Measurements from ENCODE around the gene HSPA2. TPM values are rescaled to one million over a fixed set of nuclear protein-coding genes. Genes with fewer than 3 reads are reported as not detected.
"Not testable (repeated sequence)": the region's sequence is repeated elsewhere in the genome, so short reads cannot be mapped to it uniquely, and the experiment has no call there.

HSPA2 gene
- total RNA-seq, 1 donor from 2014 or later = 4.7 TPM

DNA sequence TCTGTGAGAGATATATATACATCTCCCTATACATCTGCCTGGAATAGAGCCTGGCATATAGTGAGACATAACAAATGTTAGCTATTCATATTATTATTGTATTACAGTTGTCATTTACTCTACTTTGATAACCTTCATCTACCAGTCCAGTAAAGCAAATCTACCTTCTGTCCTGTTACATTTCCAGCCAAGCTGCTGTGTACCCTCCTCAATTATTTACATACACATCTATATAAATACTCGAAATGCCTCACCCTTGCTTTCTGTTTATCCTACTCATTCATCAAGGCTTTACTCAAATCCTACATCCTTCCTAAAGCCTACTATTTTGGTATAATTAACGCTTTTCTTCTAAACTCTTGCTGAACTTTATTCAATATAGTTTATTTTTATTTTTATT is 27.3 kb upstream of the HSPA2 start:
- no peak for DNase-seq (ENCODE audit: low read depth)

DNA sequence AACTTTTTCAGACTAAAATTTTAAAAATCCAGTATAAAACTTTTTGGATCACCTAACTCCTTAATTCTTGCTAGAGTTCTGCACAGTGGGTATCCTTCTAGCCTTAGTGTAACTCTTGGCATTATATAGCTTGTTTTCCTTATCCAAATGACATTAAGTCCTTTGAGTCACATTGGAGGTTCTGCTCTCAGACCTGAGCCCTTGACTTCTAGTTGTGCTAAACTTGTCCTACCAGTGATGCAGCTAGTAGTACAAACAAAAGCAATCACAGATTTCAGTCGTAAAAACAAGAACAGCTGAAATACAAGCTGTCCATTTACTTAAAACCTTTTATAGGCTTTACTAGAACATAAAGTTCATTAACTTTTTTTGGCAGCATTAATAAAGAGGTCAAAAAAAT is 25.5 kb upstream of the HSPA2 start:
- no peak for DNase-seq (ENCODE audit: low read depth)

DNA sequence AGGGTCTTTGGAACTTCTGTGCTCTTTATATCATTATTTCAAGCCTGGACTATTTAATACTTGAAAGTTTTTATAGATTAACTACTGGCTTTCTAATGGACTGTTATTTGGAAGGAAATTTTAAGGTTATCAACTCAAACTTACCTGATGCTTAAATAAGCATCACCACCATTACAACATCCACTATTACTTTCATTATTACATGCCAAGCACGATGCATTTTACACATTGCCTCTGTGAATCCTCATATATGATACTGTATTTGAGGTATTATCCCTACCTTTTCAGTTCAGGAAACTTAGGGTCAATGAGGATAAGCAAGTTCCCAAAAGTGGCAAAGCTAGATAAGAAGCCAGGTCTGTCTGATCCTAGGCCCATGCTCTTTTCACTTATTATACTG is 23.6 kb upstream of the HSPA2 start:
- no peak for DNase-seq (ENCODE audit: low read depth)

DNA sequence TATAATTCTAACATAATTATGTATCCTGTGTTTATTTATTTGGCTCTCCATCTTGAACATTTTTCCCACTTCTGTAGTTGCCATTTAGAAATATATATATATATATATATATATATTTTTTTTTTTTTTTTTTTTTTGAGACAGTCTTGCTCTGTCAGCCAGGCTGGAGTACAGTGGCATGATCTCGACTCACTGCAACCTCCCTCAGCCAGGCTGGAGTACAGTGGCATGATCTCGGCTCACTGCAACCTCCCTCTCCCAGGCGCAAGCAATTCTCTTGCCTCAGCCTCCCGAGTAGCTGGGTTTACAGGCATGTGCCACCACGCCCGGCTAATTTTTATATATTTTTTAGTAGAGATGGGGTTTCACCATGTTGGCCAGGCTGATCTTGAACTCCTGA is 22.9 kb upstream of the HSPA2 start:
- not testable (repeated sequence) for DNase-seq (ENCODE audit: low read depth)

DNA sequence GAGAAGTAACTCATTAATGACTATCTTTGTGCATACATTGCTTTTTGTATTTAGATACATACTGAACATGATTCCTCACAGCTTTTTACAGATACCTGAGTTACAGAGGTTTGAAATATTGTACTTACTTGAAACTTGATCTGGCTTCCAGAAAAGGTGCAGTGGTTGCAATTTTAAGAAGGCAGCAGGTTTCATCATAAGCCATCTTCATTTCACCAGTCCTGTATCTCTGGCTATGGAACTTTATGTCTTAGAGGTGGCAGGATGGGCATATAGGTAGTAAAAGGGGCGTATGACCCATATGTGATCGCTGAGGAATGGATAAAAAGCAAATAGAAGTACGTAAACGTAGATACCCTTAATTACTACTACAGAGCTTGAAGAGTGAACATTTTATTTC is 22.3 kb upstream of the HSPA2 start:
- no peak for DNase-seq (ENCODE audit: low read depth)

DNA sequence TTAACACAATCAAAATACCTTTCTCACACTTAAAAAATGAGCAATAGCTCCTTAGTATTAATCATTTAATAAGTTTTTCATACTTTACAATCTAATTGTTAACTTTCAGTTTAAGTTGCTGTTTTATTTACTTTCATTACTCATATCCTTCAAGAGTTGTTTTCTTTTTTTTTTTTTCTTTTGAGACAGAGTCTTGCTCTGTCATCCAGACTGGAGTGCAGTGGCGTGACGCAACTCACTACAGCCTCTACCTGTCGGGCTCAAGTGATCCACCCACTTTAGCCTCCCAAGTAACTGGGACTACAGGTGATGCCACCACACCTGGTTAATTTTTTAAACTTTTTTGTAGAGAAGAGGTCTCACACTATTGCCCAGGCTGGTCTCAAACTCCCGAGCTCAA is 19.8 kb upstream of the HSPA2 start:
- DNase-seq (ENCODE audit: low read depth) = no peak

DNA sequence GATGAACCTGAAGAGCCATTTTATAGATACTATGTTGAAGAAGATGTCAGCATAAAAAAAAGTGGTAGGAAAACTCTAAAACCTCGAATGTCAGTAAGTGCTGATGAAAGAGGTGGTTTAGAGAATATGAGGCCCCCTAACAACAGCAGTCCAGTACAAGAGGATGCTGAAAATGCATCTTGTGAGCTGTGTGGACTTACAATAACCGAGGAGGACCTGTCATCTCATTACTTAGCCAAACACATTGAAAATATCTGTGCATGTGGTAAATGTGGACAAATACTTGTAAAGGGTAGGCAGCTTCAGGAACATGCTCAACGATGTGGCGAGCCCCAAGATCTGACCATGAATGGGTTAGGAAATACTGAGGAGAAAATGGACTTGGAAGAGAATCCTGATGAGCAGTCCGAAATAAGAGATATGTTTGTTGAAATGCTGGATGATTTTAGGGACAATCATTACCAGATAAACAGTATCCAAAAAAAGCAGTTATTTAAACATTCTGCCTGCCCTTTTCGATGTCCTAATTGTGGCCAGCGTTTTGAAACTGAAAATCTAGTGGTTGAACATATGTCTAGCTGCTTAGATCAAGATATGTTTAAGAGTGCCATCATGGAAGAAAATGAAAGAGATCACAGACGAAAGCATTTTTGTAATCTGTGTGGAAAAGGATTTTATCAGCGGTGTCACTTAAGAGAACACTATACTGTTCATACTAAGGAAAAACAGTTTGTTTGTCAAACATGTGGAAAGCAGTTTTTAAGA is 17.8 kb upstream of the HSPA2 start:
- DNase-seq (ENCODE audit: low read depth) = no peak

DNA sequence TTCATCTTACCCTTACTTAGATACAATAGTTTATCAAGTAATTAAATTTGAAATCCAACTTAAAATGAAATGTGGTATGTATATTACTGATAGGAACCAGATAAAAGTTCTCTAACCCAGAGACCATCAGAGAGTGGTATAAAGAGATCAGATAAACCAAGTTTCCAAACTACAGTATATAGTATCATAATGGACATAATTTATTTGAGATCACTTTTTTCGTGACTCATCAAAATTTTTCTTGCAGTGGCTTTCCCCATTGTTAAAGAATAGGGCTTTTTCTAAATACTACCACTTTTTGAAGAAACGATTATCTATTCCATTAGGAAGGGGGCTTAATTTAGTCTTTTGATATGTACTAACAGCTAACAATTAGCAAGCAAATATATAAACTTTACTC is 15.2 kb upstream of the HSPA2 start:
- no peak for DNase-seq (ENCODE audit: low read depth)

DNA sequence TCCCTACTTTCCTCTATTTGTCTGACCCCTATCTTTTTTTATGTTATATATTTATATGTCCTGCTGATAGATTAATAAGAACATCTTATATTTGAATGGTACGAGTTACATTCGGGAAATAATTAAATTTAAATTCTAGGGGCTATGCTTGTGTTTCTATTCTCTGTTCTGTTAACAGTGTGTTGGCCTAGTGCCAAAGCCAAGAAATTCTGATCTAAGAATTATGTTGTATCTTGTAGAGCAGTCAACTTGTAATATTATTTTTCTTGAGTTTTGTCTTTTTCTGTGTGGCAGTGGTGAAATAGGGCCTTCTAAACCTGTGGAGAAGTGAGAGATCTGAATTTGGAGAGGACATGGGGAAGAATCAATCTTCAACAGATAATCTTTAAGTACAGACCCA is 9.0 kb upstream of the HSPA2 start:
- DNase-seq (ENCODE audit: low read depth) = no peak

DNA sequence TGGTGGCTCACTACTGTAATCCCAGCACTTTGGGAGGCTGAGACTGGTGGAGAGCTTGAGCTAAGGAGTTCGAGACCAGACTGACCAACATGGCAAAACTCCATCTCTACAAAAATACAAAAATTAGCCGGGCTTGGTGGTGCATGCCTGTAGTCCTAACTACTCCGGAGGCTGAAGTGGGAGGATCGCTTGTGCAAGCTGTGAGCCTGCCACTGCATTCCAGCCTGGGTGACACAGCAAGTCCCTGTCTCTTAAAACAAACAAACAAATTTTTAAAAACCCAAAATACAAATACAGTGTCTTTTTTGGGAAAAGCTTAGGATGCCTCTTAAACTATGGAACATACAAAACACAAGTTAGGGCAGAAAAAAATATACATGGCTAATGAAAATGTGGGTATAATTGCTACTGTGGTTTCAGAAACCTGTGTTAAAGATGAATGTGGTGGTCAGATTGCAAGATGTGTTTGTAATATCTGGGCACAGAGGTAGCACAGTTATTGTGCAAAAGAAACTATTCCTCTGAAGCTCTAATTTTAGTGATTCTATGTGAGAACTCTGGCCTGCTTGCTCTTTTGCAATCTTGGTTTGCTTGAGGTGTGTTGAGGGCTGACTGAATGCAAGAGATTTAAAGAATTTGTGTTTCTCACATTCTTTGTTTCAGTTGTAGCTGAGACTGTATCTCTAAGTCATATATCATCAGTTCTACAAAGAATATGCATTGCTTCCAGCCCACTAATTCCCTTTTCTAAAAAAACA is 3.9 kb upstream of the HSPA2 start:
- DNase-seq (ENCODE audit: low read depth) = no peak

DNA sequence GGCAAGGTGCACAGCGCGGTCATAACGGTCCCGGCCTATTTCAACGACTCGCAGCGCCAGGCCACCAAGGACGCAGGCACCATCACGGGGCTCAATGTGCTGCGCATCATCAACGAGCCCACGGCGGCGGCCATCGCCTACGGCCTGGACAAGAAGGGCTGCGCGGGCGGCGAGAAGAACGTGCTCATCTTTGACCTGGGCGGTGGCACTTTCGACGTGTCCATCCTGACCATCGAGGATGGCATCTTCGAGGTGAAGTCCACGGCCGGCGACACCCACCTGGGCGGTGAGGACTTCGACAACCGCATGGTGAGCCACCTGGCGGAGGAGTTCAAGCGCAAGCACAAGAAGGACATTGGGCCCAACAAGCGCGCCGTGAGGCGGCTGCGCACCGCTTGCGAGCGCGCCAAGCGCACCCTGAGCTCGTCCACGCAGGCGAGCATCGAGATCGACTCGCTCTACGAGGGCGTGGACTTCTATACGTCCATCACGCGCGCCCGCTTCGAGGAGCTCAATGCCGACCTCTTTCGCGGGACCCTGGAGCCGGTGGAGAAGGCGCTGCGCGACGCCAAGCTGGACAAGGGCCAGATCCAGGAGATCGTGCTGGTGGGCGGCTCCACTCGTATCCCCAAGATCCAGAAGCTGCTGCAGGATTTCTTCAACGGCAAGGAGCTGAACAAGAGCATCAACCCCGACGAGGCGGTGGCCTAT is 875 bp downstream of the HSPA2 start:
- DNase-seq (ENCODE audit: low read depth) = no peak

DNA sequence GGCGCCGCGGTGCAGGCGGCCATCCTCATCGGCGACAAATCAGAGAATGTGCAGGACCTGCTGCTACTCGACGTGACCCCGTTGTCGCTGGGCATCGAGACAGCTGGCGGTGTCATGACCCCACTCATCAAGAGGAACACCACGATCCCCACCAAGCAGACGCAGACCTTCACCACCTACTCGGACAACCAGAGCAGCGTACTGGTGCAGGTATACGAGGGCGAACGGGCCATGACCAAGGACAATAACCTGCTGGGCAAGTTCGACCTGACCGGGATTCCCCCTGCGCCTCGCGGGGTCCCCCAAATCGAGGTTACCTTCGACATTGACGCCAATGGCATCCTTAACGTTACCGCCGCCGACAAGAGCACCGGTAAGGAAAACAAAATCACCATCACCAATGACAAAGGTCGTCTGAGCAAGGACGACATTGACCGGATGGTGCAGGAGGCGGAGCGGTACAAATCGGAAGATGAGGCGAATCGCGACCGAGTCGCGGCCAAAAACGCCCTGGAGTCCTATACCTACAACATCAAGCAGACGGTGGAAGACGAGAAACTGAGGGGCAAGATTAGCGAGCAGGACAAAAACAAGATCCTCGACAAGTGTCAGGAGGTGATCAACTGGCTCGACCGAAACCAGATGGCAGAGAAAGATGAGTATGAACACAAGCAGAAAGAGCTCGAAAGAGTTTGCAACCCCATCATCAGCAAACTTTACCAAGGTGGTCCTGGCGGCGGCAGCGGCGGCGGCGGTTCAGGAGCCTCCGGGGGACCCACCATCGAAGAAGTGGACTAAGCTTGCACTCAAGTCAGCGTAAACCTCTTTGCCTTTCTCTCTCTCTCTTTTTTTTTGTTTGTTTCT is 1.7 kb downstream of the HSPA2 start:
- no peak for DNase-seq (ENCODE audit: low read depth)

DNA sequence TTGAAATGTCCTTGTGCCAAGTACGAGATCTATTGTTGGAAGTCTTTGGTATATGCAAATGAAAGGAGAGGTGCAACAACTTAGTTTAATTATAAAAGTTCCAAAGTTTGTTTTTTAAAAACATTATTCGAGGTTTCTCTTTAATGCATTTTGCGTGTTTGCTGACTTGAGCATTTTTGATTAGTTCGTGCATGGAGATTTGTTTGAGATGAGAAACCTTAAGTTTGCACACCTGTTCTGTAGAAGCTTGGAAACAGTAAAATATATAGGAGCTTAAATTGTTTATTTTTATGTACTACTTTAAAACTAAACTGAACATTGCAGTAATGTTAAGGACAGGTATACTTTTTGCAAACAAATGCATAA is 2.3 kb downstream of the HSPA2 start:
- DNase-seq (ENCODE audit: low read depth) = no peak

DNA sequence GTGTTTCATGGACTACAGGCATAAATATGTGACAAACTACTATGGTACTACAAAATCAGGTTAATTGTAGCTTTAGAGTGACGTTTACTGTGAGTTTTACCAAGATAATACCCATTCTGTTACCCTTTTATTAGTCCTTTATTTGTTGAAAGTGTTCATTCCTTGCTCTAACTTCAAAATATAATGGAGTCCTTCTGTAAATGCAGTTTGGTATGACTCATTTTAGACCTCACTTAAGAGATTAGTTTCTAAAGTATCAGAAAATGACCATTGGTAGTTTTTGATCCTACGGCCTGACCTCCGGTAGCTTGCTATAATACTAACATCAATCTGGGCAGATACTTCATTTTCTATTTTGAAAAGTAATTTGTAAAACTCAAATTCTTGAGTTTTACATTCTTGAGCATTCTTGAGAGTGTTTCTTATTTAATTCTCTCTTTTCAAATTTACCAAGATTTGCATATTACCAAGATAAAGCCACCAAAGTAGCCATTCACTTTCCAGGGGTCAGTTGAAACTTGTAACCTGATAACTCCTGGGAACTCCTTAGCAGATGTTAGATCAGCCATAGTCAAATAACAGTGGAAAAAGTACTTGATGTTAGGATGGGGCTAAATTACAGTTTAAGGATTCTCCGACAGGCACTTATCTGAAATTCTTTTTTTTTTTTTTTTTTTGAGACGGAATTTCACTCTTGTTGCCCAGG is 4.2 kb downstream of the HSPA2 start:
- DNase-seq (ENCODE audit: low read depth) = no peak

DNA sequence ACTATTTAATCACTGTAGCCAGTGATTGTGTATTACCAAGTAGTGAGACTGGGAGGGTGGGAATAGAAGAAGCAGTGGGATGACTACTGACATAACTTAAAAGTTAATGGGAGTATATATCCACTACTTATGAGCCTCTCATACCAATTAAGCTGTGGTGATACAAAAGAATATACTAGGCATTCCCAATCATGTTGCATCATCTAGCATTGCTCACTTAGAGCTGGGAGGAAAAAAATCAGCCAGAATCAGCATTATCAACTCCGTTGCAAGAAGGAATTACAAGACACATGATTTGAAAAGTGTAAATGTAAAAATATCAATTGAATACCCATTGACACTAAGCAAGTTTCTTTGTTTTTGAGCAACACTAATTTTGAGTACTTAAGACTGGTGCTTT is 8.5 kb downstream of the HSPA2 start:
- no peak for DNase-seq (ENCODE audit: low read depth)

DNA sequence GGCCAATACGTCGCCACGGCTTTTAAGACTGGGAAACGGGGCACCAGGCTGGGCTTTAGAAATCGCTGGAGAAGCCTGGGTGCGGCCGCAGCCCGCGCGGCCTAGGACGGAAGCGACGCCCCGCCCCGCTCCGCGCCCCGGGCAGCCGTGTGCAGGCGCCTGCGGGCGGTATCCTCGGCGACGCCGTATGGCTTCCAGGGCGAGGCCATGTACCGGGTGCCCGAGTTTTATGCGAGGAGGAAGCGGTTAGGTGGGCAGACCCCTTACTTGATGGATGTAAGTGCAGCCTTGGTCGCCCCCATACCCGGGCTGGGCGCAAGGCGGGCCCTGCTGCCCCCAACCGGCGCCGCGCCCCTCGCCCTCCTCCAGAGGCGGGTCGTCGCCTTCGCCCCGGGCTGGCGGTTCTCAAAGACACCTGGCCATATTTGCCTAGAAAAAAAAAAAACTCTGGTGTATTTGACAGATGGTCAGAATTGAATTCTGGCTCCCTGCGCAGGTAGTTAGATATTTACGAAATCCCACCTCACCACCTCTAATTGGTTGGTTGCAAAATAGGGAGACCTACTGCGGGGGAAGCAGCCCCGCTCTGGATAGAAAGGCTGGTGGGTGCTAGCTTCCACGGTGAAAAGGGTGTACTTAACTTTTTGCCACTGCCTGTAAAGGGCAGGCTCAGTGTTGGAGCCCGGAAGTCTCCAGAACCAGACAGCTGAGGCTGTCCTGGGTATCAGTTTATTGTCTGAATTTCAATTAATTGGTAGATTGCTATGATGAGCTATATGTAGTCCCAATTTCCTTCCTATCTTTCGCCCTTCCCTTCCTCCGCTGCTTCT is 9.5 kb downstream of the HSPA2 start, which contains the start of gene PPP1R36:
Gene PPP1R36, plus strand, starts transcription at position 171 of the 830 bp plus-strand sequence. Its CDS starts 37 bp downstream, at position 208.
- peak; percentile 21 for DNase-seq (ENCODE audit: low read depth)

DNA sequence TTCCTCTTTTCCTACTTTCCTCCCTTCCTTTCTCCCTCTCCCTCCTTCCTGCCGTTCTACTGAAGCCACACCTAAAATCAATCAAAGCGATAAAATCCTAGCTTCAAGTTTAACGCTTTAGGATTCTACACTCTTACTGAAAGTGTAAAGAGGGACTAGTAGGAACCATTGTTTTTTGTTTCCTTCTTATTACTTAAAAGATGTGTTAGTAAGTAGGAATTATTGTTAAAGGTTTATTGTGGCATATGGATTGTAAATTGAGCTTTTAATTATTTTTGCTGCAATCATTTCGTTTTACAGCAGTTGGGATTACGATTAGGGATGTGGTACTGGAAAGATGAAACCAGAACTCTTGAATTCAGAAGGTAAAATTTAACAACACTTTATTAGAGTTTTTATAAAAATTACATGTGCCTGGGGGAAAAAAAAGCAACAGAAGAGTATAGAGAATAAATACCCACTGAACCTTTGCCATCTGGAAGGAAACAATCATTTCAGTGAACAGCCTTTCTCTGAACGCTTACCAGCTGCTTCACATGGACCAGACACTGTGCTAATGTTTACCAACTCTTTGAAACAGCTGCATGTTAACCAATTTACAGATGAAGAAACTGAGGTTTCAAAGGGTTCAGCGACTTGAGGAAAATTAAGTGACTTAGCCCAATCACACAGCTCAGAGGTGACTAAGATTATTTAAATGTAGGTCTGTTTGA is 10.2 kb downstream of the HSPA2 start:
- no peak for DNase-seq (ENCODE audit: low read depth)

DNA sequence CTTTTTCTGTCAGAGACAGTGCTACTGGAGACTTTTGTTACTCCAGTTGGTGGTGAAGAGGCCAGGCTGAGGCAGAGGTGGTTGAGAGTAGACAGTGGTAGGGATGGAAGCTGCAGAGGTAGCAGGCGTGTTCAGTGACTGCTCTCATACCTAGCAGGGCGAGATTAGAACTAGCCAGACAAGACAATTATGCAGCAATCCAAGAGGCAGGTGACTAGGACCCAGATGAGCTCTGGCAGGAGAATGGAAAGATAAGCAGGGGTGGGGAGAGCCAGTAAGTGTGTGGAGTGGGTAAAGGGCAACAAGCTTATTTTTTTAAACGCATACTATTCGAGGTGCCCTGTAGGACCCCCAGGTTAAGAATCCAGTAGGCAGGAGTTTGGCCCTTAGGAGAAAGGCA is 14.0 kb downstream of the HSPA2 start:
- DNase-seq (ENCODE audit: low read depth) = no peak

DNA sequence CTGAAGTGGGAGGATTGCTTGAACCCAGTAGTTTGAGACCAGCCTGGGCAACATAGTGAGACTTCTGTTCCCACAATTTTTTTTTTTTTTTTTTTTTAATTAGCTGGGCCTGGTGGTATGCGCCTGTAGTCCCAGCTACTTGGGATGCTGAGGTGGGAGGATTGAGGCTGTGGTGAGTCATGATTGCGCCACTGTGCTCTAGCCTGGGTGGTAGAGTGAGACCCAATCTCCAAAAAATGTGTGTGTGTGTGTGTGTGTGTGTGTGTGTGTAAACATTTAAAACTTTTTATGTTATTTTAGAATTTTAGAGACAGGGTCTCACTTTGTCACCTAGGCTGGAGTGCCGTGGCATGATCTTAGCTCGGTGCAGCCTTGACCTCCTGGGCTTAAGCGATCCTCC is 16.0 kb downstream of the HSPA2 start:
- DNase-seq (ENCODE audit: low read depth) = peak; percentile 22
